ENCODE results near the gene STARD13.

STARD13 gene

GRCh38 chr13:33072759-33073158, 212.8 kb downstream of the STARD13 start:
- DNase-seq, result no peak

- no peak for DNase-seq
Measured at GRCh38 chr13:33072282-33072681, 213.3 kb downstream of the STARD13 start.

GRCh38 chr13:33070713-33071112, 214.8 kb downstream of the STARD13 start:
- no peak for DNase-seq

GRCh38 chr13:33069365-33069764, 216.2 kb downstream of the STARD13 start:
- no peak for DNase-seq

- no peak for DNase-seq
Measured at GRCh38 chr13:33066329-33066728, 219.2 kb downstream of the STARD13 start.

- no peak for DNase-seq
Measured at GRCh38 chr13:33060815-33061214, 224.7 kb downstream of the STARD13 start.

- no peak for DNase-seq
Measured at GRCh38 chr13:33058776-33059327, 226.7 kb downstream of the STARD13 start.

GRCh38 chr13:33057019-33057780, 228.4 kb downstream of the STARD13 start:
- no peak for DNase-seq

- DNase-seq, result no peak
Measured at GRCh38 chr13:33053397-33054066, 232.0 kb downstream of the STARD13 start.

Data from GOT3 (cell line).